Transverse colon (tissue), 3 donors: ENCODE data around the gene CXCL12.

Experiments
- POLR2A ChIP-seq: fragments of 450-650 bp; IDR thresholded peaks from one replicate; pipeline ENCODE4 v1.6.1; 2016; ENCODE audit warnings: antibody characterized with exemption, mild to moderate bottlenecking, moderate library complexity
- TF ChIP-seq, protein P1 (sequence below), 5 experiments: fragments of 200-600 bp in 3 of 5; fragments of 450-650 bp in 2 of 5; sonication (generic) in 3 of 5; IDR thresholded peaks; 1 replicate in 2 of 5; 2 replicates in 3 of 5; pipeline ENCODE4 v1.5.1; 2016 to 2017; ENCODE audit warnings: antibody characterized with exemption in 5 of 5, inconsistent platforms in 3 of 5, mild to moderate bottlenecking in 2 of 5, moderate library complexity in 1 of 5

DNA sequence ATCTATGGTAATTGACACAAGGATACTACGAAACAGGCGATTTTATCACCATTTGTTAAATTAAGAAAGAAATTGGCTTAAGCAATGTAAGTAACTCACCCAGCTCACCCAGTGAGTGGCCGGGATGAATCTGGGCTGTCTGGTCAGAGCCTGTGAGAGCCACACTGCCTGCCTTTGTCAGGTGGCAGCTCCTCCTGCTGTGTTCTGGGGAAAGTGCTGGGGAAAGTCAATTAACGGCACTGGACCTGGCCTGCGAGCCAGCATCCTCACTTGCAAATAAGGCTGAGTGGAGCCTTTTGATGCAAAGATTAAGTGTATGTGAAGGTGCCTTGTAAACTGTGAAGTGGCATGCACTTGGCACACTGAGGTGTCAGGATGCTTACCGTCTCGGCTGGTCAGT, 13.4 kb upstream of the CXCL12 start:
- no peak for TF ChIP-seq POLR2A
- TF ChIP-seq, protein P1, sequence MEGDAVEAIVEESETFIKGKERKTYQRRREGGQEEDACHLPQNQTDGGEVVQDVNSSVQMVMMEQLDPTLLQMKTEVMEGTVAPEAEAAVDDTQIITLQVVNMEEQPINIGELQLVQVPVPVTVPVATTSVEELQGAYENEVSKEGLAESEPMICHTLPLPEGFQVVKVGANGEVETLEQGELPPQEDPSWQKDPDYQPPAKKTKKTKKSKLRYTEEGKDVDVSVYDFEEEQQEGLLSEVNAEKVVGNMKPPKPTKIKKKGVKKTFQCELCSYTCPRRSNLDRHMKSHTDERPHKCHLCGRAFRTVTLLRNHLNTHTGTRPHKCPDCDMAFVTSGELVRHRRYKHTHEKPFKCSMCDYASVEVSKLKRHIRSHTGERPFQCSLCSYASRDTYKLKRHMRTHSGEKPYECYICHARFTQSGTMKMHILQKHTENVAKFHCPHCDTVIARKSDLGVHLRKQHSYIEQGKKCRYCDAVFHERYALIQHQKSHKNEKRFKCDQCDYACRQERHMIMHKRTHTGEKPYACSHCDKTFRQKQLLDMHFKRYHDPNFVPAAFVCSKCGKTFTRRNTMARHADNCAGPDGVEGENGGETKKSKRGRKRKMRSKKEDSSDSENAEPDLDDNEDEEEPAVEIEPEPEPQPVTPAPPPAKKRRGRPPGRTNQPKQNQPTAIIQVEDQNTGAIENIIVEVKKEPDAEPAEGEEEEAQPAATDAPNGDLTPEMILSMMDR (IDR thresholded peaks at IDR 0.05), result no peak
